ENCODE measurements around the gene HOXB2. TPM values are rescaled to one million over a fixed set of nuclear protein-coding genes. Genes with fewer than 3 reads are reported as not detected.

Gene HOXB2
- total and polyA plus RNA-seq, 2 of the 8 experiments (the other 6 are each of a cell fraction or from before 2014, with no cell fraction given): not detected

- Histone ChIP-seq H3K27ac (ENCODE audit: low read depth, low read length) (no peak overlapping the region), H2BK120ac (replicated peaks; ENCODE audit: low read depth, low read length) (no peak overlapping the region), H2BK20ac (ENCODE audit: low read length) (no peak overlapping the region), H3K4ac (replicated peaks; ENCODE audit: insufficient read length, low read depth, low read length) (no peak overlapping the region), H2AK5ac (ENCODE audit: low read depth, low read length) (no peak overlapping the region), H4K20me1 (replicated peaks in 1 of 2; ENCODE audit: control insufficient read depth in 1 of 2, insufficient read depth in 2 of 2, low read length in 2 of 2) (peaks cover 13 to 45% of the 10 kb centered on the region in 2 experiments), H2BK12ac (ENCODE audit: low read depth, low read length) (no peak overlapping the region; the same call in 1 of the 2 replicates), H3K23me2 (ENCODE audit: low read depth, low read length) (no peaks in the 10 kb centered on the region), H4K5ac (ENCODE audit: insufficient read length, low read depth, low read length) (no peak overlapping the region), H3K27me3 (replicated peaks in 1 of 4; ENCODE audit: control insufficient read depth in 3 of 4, extremely low read depth in 1 of 4, insufficient read depth in 3 of 4, low read length in 3 of 4) (peaks cover 99 to 100% (median 100%) of the 10 kb centered on the region in 4 experiments), H4K91ac (replicated peaks; ENCODE audit: insufficient read length, low read length) (no peak overlapping the region), H3K79me1 (ENCODE audit: low read depth, low read length) (no peaks in the 10 kb centered on the region), H2BK15ac (ENCODE audit: low read length) (no peak overlapping the region), H3K4me3 (ENCODE audit: extremely low read depth in 1 of 4, insufficient read depth in 2 of 4, low read depth in 3 of 4, low read length in 4 of 4) (no peak overlapping the region), H4K8ac (ENCODE audit: extremely low read depth, insufficient read depth, low read length) (no peak overlapping the region), H3K9me3 (ENCODE audit: insufficient read depth in 2 of 2, low read depth in 1 of 2, low read length in 1 of 2) (no peaks in the 10 kb centered on the region), H3K79me2 (ENCODE audit: control insufficient read depth in 1 of 2, insufficient read depth in 2 of 2, low read length in 2 of 2) (no peaks in the 10 kb centered on the region), H3K9ac (replicated peaks in 1 of 4; ENCODE audit: extremely low read depth in 1 of 4, low read depth in 3 of 4, low read length in 3 of 4) (no peak overlapping the region), H3K4me1 (replicated peaks in 1 of 4; ENCODE audit: control insufficient read depth in 3 of 4, insufficient read depth in 4 of 4, low read length in 3 of 4) (peaks cover 0 to 5% (median 3%) of the 10 kb centered on the region in 4 experiments; a peak in 4 of 7 replicates), H3K14ac (ENCODE audit: insufficient read length) (no peak overlapping the region), H2BK5ac (ENCODE audit: low read depth, low read length) (no peak overlapping the region), H3K56ac (replicated peaks; ENCODE audit: insufficient read length, low read depth, low read length) (no peak overlapping the region), H2AFZ (ENCODE audit: low read length) (no peak overlapping the region), H3K4me2 (ENCODE audit: insufficient read depth in 1 of 2, low read depth in 2 of 2, low read length in 2 of 2) (peak overlapping the region in 1 of 2 experiments; percentile 5; a peak in 1 of 4 replicates), H3K23ac (ENCODE audit: insufficient read length) (no peak overlapping the region), H3K18ac (ENCODE audit: extremely low read depth, low read length) (no peak overlapping the region), H3K36me3 (ENCODE audit: control insufficient read depth in 2 of 4, insufficient read depth in 4 of 4, low read length in 3 of 4) (no peaks in the 10 kb centered on the region; a peak in 1 of 8 replicates)
- no peak for DNase-seq (ENCODE audit: low read depth in 1 of 2, low spot score in 2 of 2)
- POLR2A ChIA-PET (ENCODE audit: partially characterized antibody): no interaction called here
- no peak for FAIRE-seq
- CTCF ChIA-PET (ENCODE audit: partially characterized antibody): interaction anchor here (0.6 to 4.8 kb wide), 4 partner anchors 21 to 114 kb away, joined by 3 to 32 read pairs (median 5); partner anchors contain the start of gene HOXB5
- WGBS, 2 experiments (ENCODE audit: extremely low coverage in 1 of 2, insufficient coverage in 1 of 2, insufficient read length in 1 of 2, insufficient replicate concordance in 2 of 2, low coverage in 1 of 2, low lambda C conversion rate in 2 of 2, missing lambda C conversion rate in 1 of 2): 5% methylated on average over 24 of the region's 26 CpGs; no CpG with 5 or more reads in 1 of the 2 experiments
- TF ChIP-seq TBP (IDR thresholded peaks at IDR 0.05; ENCODE audit: low read depth, low read length) (no peak), SUZ12 (IDR thresholded peaks at IDR 0.05; ENCODE audit: low read length) (peak; percentile 88), EZH2 (IDR thresholded peaks at IDR 0.05; ENCODE audit: low read depth, low read length, severe bottlenecking) (peak; percentile 63), EGR1 (IDR thresholded peaks at IDR 0.05; ENCODE audit: borderline replicate concordance, low read depth, low read length) (peak; percentile 34; the same call in 1 of the 2 replicates), SRF (IDR thresholded peaks at IDR 0.05; ENCODE audit: low read depth, low read length) (no peak), ZNF274 (IDR thresholded peaks at IDR 0.05; ENCODE audit: borderline replicate concordance, extremely low read depth, low read length) (no peak), SAP30 (IDR thresholded peaks at IDR 0.05; ENCODE audit: insufficient read depth, insufficient replicate concordance, low read length) (no peak), BRCA1 (IDR thresholded peaks at IDR 0.05; ENCODE audit: low read depth, low read length) (no peak), HDAC2 (IDR thresholded peaks at IDR 0.05; ENCODE audit: borderline replicate concordance in 1 of 2, low read depth in 2 of 2, low read length in 2 of 2) (no peak), CTBP2 (IDR thresholded peaks at IDR 0.05; ENCODE audit: borderline replicate concordance, insufficient read depth, insufficient read length, low read length) (peak; percentile 92), RNF2 (IDR thresholded peaks at IDR 0.05; ENCODE audit: borderline replicate concordance, low read depth, low read length, missing control alignments, poor library complexity, severe bottlenecking) (peak; percentile 96)
These were observed 26.3 kb upstream of the HOXB2 start for GRCh38 chr17:48571024-48571818.
